Mucosa of descending colon (tissue), 3 donors: ENCODE results near the gene CORO7. TPM values are rescaled to one million over a fixed set of nuclear protein-coding genes. Genes with fewer than 3 reads are reported as not detected.

Experiments
- ATAC-seq: fragments of 200-7000 bp; cut with Tn5 transposase; one replicate; pipeline ENCODE4 v1.9.1; 2020; ENCODE audit warnings: mild to moderate bottlenecking, moderate library complexity
- DNase-seq, 3 donors: peaks; one replicate each; pipeline ENCODE4 v3.0.0-alpha.2; 2020
- H3K36me3 ChIP-seq: fragments of 200-600 bp; one replicate; pipeline ENCODE4 v1.8.0; 2021; ENCODE audit warnings: low read depth, mild to moderate bottlenecking
- H3K4me1 ChIP-seq: fragments of 200-600 bp; one replicate; pipeline ENCODE4 v1.8.0; 2021; ENCODE audit warnings: low read depth, mild to moderate bottlenecking
- H3K4me3 ChIP-seq: fragments of 200-600 bp; one replicate; pipeline ENCODE4 v1.8.0; 2021; ENCODE audit warnings: mild to moderate bottlenecking
- H3K9me3 ChIP-seq: fragments of 200-600 bp; one replicate; pipeline ENCODE4 v1.8.0; 2021; ENCODE audit warnings: mild to moderate bottlenecking
- CTCF ChIP-seq: fragments of 200-600 bp; IDR thresholded peaks from one replicate; pipeline ENCODE4 v1.8.0; 2022; ENCODE audit warnings: antibody characterized with exemption, mild to moderate bottlenecking
- intact Hi-C, 2 donors: fragments of 100-400 bp; cut with DNase I in 1 of 2; cut with micrococcal nuclease in 1 of 2; formaldehyde crosslinking; loops; one replicate each; pipeline versions ENCODE4 v1.11.0 to v1.11.1; 2022; cut with DNase I, micrococcal nuclease
- long read RNA-seq, 2 donors: library from polyadenylated mRNA; unstranded; transcript quantifications; one replicate each; pipeline ENCODE4 v2.0.0, GENCODE V29; 2019 to 2021
- total RNA-seq, 3 donors: library from RNA; stranded (reverse); fragmentation: NEBNext Ultra II Directional in 2 of 3; extraction: Animal tissue kit (Norgen Biotek cat#: 25700) in 2 of 3; gene quantifications; one replicate each; pipeline versions ENCODE4 v1.2.1 to v1.2.4, GENCODE V29; 2021 to 2023
- donor health status: DM: no; HTN: no; CAD: no; lungs with moderate emphysema.
- donor health status: DM: no; HTN: no; CAD: no.
- donor health status: DM: no; HTN: yes; CAD: no.

CORO7 gene
- 10 to 100 TPM; 40.0 to 61.2 (median 49.1) TPM for total RNA-seq
- long read RNA-seq, donor 1, transcript CORO7-201 (28 exons, 3,540 nt): major isoform, 12 of 31 reads
- long read RNA-seq, donor 1, partial matches to known transcripts: 6 of 31 reads
- long read RNA-seq, donor 1, other reads (novel, unspliced or antisense): 13 of 31 reads
- long read RNA-seq, donor 2, transcript CORO7-201 (28 exons, 3,540 nt): major isoform, 6 of 12 reads
- long read RNA-seq, donor 2, partial matches to known transcripts: 3 of 12 reads
- long read RNA-seq, donor 2, other reads (novel, unspliced or antisense): 3 of 12 reads

GRCh38 chr16:4416200-4417032, at the start of gene CORO7:
Gene CORO7, minus strand, starts transcription at chr16:4416596. Its CDS starts 78 bp downstream, at chr16:4416518.
- Histone ChIP-seq H3K36me3 (no peaks in the 10 kb centered on the region), H3K4me3 (peak within 1 kb of the TSS; percentile 93), H3K4me1 (peaks cover 28% of the 10 kb centered on the region), H3K9me3 (no peaks in the 10 kb centered on the region)
- intact Hi-C loops: no loop called here
- ATAC-seq: peak; percentile 95
- no peak for TF ChIP-seq CTCF
- DNase-seq: peak; percentile 98 to 99 (median 98)

- H3K4me1 ChIP-seq: peaks cover 3% of the 10 kb centered on the region
- DNase-seq: no peak
- no peak overlapping the region for H3K4me3 ChIP-seq
- no peak for TF ChIP-seq CTCF
- no peaks in the 10 kb centered on the region for H3K9me3 ChIP-seq
- H3K36me3 ChIP-seq: no peaks in the 10 kb centered on the region
- ATAC-seq: no peak
- intact Hi-C loops: no loop called here
Measured at GRCh38 chr16:4463522-4464163, 47.2 kb upstream of the CORO7 start.

- TF ChIP-seq CTCF: no peak
- intact Hi-C loops: no loop called here
- H3K9me3 ChIP-seq: no peaks in the 10 kb centered on the region
- H3K4me1 ChIP-seq: peaks cover 3% of the 10 kb centered on the region
- ATAC-seq (no peak), DNase-seq (no peak)
- H3K36me3 ChIP-seq: no peaks in the 10 kb centered on the region
- H3K4me3 ChIP-seq: no peak overlapping the region
Measured at GRCh38 chr16:4461250-4462085, 45.1 kb upstream of the CORO7 start.

- peaks cover 3% of the 10 kb centered on the region for H3K4me1 ChIP-seq
- no peak for TF ChIP-seq CTCF
- H3K36me3 ChIP-seq: no peaks in the 10 kb centered on the region
- H3K4me3 ChIP-seq: no peak overlapping the region
- no peaks in the 10 kb centered on the region for H3K9me3 ChIP-seq
- ATAC-seq (no peak), DNase-seq (no peak)
- intact Hi-C loops: no loop called here
Measured at GRCh38 chr16:4460936-4461249, 44.5 kb upstream of the CORO7 start.

- Histone ChIP-seq H3K4me3 (no peak overlapping the region), H3K9me3 (no peaks in the 10 kb centered on the region), H3K36me3 (peaks cover under 1% of the 10 kb centered on the region), H3K4me1 (peaks cover 3% of the 10 kb centered on the region)
- ATAC-seq: no peak
- intact Hi-C loops: no loop called here
- no peak for TF ChIP-seq CTCF
- DNase-seq: no peak
Measured at GRCh38 chr16:4455951-4456350, 39.6 kb upstream of the CORO7 start.
